PFSK-1 (cell line): ENCODE data around the gene VILL.

ENCODE experiments used
- FOXP2 ChIP-seq: optimal IDR thresholded peaks from 2 replicates; pipeline ENCODE3; 2011; ENCODE audit warnings: borderline replicate concordance, control low read depth, inconsistent platforms; ENCODE audit not compliant: insufficient read depth; ENCODE audit errors: extremely low read length, extremely low read depth
- POLR2AphosphoS5 ChIP-seq: IDR thresholded peaks from 2 replicates; pipeline ENCODE4 v1.6.1; 2012; ENCODE audit warnings: low read depth, mild to moderate bottlenecking, control low read depth, low read length, moderate library complexity
- REST ChIP-seq, 2 experiments: IDR thresholded peaks; 2 replicates each; pipeline versions ENCODE4 v1.6.1 to v1.8.0; 2011 to 2012; ENCODE audit warnings: low read depth in 2 of 2, low read length in 2 of 2, control low read depth in 1 of 2, inconsistent platforms in 1 of 2, mild to moderate bottlenecking in 1 of 2, moderate library complexity in 1 of 2; ENCODE audit not compliant: insufficient read depth in 1 of 2
- SIN3A ChIP-seq: IDR thresholded peaks from 2 replicates; pipeline ENCODE4 v1.6.1; 2012; ENCODE audit warnings: mild to moderate bottlenecking, low read length, moderate library complexity, borderline replicate concordance; ENCODE audit not compliant: insufficient read depth
- TAF1 ChIP-seq: IDR thresholded peaks from 2 replicates; pipeline ENCODE4 v1.6.1; 2012; ENCODE audit warnings: low read length, control low read depth, borderline replicate concordance; ENCODE audit not compliant: insufficient read depth

DNA sequence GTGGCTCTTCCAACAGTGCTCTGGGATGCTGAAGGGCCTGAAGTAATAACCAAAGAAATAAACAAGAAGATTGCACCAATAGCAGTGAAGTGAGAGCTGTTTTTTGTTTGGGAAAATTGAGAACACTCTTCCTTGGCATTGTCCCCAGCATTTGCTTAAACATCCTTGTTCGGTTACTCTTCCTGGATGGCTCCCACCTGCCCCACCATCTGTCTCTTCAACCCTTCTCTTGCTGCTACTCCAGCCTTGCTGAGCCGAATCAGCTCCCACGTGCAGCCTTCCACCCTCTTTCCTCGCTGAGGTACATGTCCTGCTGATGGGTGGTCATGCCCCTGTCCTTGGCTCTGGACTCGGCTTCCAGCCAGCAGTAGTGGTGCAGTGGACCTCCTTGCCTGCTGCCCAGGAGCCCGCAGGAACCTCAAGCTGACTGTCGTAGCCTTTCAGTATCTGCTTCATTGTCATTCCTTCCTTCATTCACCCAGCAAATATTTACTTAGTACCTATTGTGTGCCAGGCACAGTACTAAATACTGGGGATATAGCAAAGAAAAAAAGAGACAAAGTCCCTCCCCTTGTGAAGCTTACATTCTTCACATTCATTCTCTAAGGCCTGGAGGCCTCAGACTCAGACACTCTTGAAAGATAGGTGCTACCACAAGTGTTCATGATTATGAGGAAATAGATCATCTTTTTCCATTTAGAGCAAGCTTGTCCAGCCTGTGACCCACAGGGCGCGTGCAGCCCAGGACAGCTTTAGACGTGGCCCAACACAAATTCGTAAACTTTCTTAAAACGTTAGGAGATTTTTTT lies 17.1 kb upstream of the VILL start:
- no peak for TF ChIP-seq TAF1
- TF ChIP-seq POLR2AphosphoS5, result no peak
- TF ChIP-seq SIN3A, result no peak
- TF ChIP-seq REST (IDR thresholded peaks at IDR 0.05; ENCODE audit: insufficient read depth in 1 of 2, low read depth in 2 of 2, low read length in 2 of 2), result no peak
- TF ChIP-seq FOXP2, result no peak
